CD4-positive, alpha-beta T cell treated with Interferon gamma for 1 hour (primary cell): ENCODE measurements around the gene PRCC.
A peak's percentile ranks its signal among the peaks of the same experiment; 100 is the strongest.

Experiments
- DNase-seq: peaks from one replicate; pipeline ENCODE4 v3.0.0-alpha.2; 2020

PRCC gene

DNA sequence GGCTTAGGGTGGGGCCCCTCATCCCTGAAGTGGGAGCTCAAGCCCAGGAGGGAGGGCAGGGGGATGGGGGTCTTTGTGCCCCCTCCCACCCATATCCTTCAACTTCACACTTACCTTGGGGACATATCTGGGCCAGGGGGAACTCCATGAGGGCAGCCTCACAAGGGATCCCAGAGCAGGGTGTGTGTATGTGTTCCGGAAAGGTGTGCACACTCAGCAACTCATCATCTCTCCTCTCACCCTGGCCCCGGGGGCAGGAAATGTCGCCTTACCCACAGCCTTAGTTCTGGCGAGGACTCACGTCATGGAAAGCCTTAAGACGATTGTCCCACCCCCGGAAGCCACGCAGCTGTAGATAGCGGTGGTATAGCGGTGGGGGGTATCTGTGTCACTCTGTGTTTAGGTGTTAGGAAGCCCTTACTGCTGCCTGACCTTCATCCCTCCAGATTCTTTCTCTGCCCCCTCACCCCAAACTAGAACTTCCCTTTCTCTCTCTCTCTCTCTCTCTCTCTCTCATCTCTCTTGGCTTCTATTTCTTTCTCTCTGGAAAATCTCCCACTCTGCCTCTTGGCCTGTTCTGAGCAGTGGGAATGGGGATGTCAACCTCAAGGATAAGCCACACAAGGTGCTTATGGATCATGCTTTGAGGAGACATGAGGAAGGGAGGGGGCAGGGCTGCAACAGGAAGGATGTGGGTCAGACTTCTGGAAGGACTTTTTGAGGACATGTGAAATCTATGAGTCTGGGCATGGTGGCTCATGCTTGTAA is 49.4 kb downstream of the PRCC start, which contains the start of gene SH2D2A:
Gene SH2D2A (minus strand): TSS at position 288 of the 768 bp plus-strand sequence. CDS start 140 bp downstream, at position 148.
- DNase-seq = peak; percentile 96

DNA sequence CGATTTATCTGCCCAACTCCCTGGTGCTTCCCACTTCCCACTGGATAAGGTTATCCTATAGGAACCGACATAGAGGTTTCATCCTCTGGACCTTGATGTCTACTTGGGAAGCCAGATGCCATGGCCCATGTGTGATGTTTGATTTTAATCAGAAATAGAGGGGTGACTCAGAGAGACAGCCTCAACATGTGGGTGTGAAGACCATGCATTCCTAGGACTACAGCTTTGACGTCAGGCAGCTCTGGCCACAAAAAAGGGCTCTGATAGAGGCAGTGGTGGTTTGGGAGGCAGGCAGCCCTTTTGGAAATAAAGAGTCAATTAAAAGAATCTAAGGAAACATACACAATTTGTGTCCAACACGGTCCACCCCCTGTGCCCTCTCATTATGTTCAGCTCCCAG is 54.5 kb downstream of the PRCC start:
- DNase-seq = no peak

GRCh38 chr1:156822680-156823079 is 55.3 kb downstream of the PRCC start:
- no peak for DNase-seq

- no peak for DNase-seq
These were observed 56.0 kb downstream of the PRCC start for GRCh38 chr1:156823210-156823790.

DNA sequence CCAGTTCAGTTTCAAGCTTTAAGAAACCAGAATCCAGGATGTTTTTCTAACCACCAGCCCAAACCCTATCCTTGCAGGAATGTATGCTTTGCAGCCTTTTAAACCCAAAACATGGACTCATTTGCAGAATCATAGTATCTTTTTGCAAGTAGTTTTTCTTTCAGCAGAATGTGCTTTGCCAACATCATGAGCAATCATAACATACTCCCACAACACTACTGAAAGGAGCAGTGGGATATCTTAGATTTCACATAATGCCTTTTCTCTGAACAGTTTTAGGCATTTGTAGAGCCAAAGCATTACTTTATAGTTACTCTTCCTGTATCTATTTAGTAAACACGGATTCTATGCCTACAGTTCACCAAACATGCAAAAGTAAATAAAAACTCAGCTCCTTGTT is 59.3 kb downstream of the PRCC start:
- DNase-seq = no peak

DNA sequence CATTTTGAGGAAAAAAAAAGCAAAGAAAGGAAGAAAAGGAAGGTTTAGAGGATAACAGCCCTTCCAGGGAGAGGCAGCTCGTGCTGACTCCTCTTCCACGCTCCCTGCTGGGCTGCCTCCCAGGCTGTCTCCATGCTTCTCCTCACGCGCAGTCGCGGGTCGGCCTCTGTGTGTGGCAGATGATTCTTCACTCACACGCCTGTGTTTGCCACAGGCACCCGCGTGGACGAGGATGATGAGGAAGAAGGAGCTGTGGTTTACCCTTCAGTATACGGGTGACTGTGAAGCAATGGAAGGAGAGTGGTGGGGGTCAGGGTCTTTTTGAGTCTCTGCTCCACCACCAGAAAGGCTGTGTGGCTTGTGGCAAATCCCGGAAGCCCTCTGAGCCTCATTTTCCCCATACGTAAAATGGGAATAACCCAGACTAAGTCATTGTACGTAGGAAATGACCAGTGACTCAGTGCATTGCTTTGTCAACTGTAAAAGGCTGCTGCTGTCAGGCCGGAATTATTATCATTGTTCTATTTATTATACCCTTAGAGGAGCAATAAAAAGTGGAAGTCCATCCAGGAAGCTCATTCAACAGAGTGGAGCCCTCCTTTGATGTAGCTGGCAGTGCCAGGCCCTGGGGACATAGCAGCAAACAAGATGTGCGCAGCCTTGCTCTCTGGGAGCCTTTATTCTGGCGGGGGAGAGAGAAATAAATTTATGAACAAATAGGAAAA is 61.2 kb downstream of the PRCC start:
- no peak for DNase-seq

GRCh38 chr1:156832434-156832833 is 65.1 kb downstream of the PRCC start:
- no peak for DNase-seq

- no peak for DNase-seq
These were observed 66.3 kb downstream of the PRCC start for GRCh38 chr1:156833603-156834002.

DNA sequence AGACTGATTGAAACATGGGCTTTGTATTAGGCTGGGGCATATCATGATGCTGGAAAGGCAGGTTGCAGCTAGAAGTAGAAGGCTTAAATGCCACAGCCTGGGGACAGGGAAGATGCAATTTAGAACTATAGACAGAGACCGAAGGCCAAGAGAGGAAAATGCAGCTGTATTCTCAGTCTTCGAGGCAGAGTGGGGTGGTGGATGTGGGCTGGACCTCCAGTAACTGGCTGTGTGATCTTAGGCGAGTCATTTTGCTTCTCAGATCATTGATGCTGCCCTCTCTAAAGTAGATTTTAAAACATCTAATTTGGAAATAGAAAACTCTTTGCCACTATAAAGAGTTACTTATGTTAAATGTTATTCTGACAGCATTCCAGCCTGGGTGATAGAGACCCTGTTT is 67.0 kb downstream of the PRCC start:
- no peak for DNase-seq

GRCh38 chr1:156836041-156836654 is 68.8 kb downstream of the PRCC start:
- DNase-seq = peak; percentile 25

- no peak for DNase-seq
These were observed 69.6 kb downstream of the PRCC start for GRCh38 chr1:156836892-156837291.

DNA sequence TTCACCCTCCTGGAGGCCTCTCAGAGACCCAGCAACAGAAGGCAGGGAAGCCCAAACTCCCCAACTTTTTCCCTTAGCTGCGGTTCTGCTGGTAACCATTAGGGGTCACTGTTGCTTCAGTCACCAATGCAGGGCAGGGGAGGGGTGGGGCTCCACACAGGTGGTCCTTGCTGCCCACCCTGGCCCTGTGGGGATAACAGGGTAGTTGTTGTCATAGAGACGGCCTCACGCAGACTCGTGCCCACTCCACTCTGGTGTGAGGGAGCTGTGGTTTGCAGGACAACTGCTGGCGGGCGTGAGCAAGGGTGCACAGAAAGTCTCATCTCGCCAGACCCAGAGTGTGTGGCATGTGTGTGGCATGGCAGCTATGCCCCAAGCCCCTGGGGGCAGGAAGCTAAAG is 71.6 kb downstream of the PRCC start:
- DNase-seq = peak; percentile 35

DNA sequence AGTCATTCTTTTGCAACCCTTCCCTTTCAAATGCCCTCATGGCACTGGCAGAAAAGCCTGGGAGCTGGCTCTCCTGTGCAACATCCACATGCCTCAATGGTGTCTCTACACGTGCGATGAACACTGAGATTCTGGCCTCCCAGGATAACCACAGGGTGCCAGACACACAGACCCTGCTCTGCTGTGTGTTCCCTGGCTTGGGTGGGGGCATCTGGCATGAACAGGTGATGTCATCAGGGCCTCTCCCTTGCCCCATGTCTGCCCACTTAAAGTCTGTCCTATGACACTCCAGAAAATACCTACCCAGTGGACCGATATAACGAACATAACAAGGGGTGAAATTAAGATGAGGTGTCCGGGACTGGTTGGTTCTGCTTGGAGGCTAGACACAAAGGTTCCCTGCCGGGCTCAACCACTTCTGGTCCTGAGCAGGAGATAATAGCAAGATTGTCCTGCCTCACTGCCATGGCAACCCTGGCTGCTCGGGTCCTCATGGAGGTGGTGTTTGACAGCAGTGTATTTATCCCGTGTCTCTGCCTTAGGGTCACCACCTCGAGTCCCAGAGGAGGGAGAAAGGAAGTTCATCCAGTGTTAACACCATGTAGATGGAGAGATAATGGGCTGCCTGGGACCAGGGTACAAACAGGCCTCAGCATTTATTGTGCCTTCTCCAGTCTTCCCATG is 72.2 kb downstream of the PRCC start:
- DNase-seq = no peak

- DNase-seq = no peak
These were observed 73.0 kb downstream of the PRCC start for GRCh38 chr1:156840186-156840897.

- no peak for DNase-seq
These were observed 73.6 kb downstream of the PRCC start for GRCh38 chr1:156840898-156841279.

DNA sequence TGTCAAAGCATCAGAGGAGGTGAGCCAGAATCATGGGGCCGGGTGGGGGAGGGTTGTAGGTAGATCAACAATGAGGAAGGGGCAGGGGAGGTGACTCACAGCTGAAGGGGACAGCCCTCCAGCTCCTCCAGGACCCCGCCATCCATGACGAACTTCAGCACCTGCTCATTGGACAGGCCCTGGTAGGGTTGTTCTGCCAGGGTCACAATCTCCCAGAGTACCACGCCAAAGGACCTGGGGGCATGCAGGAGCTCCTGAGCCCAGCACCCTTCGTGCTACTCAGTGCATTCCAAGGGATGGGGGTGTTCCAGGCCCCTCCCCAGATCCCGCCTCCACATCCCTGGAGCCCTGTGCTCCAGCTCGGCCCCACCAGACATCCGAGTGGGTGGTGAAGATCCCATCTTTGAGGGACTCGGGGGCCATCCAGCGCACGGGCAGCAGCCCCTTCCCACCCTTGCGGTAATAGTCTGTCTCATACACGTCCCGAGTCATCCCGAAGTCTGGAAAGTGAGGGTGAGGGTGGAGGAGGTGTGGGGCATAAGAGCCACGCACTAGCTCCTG is 74.0 kb downstream of the PRCC start:
- DNase-seq = no peak

DNA sequence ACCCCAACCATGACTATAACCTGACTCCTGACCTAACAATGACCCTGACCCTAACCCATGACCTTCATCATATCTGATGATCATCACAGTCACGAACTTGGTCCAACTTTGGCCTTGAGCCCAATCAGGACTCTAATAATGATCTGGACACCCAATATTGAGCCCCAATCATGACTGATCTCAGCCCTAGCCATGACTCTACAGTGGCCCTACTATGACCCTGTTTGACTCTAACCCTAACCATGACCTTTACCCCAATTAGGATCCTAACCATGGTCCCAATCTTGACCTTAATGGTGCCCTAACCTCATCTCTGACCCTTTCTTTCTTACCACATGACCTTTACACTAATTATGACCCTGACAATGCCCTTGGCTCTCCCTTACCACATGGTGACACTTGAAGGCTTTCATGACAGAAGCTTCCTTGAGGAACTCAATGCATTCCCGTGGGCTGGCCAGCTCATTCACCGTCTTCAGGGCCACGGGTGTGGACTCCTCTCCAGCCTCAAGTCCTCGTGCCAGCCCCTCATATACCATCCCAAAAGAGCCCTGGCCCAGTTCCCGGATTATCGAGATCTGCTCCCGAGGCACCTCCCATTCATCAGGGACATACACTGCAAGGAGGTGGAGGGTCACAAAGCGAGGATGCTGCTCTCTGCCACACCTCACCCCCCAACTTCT is 75.4 kb downstream of the PRCC start:
- DNase-seq = no peak

DNA sequence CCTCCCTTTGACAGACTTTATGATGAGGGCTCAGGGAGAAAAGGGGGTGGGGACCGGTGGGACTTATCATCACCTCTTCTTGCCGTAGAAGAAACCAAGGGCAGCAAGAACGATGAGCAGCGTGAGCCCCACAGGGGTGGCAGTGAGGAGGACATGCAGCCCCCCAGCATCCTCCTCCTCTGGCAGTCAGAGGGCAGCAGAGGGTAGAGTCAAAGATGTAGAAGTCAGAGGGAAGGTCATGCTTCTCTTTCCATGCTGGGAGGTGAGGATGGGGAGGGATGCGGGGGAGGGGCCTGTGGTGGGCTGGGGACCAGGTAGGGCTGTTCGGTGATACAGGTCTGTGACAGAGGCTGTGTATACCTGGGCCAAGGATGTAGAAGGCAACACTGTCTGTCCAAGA is 76.8 kb downstream of the PRCC start:
- DNase-seq = no peak

- DNase-seq = no peak
These were observed 77.3 kb downstream of the PRCC start for GRCh38 chr1:156844638-156845037.

GRCh38 chr1:156845055-156845952 is 78.0 kb downstream of the PRCC start:
- DNase-seq = peak; percentile 25
